HUES64 (cell line): ENCODE measurements around the gene TXLNG.
"Not testable (repeated sequence)": the region's sequence is repeated elsewhere in the genome, so short reads cannot be mapped to it uniquely, and the experiment has no call there.

Experiments used
- H3K27ac ChIP-seq: 2 replicates; pipeline ENCODE4 v1.7.0; 2013; ENCODE audit warnings: low read depth, low read length, inconsistent platforms
- H3K27me3 ChIP-seq: 2 replicates; pipeline ENCODE4 v1.6.1; 2013; ENCODE audit warnings: mild to moderate bottlenecking, low read length; ENCODE audit not compliant: insufficient read depth
- H3K36me3 ChIP-seq: 2 replicates; pipeline ENCODE4 v1.6.1; 2013; ENCODE audit warnings: mild to moderate bottlenecking, low read length; ENCODE audit not compliant: insufficient read depth
- H3K4me1 ChIP-seq: 2 replicates; pipeline ENCODE4 v1.6.1; 2013; ENCODE audit warnings: mild to moderate bottlenecking, low read length, moderate library complexity; ENCODE audit not compliant: insufficient read depth
- H3K4me3 ChIP-seq: 2 replicates; pipeline ENCODE4 v1.5.1; 2013; ENCODE audit warnings: mild to moderate bottlenecking, low read length, moderate library complexity
- H3K9ac ChIP-seq: 2 replicates; pipeline ENCODE4 v1.6.1; 2013; ENCODE audit warnings: mild to moderate bottlenecking, low read depth, low read length
- H3K9me3 ChIP-seq: 2 replicates; pipeline ENCODE4 v1.6.1; 2013; ENCODE audit warnings: low read depth, low read length; ENCODE audit not compliant: insufficient read depth
- WGBS: fragments of 150-250, 120-280 bp; methylation state at CpG from one replicate; pipeline ENCODE4 v1.1.7; 2013; ENCODE audit warnings: missing lambda C conversion rate; 5-methylcytosine and 5-hydroxymethylcytosine counted together

TXLNG gene

GRCh38 chrX:16855363-16856075 lies 69.3 kb downstream of the TXLNG start:
- no peak overlapping the region for H3K9ac ChIP-seq
- 100% methylated on average over 4 of the region's 5 CpGs for WGBS
- peaks cover 8% of the 10 kb centered on the region; the same call in 1 of the 2 replicates for H3K9me3 ChIP-seq
- H3K27me3 ChIP-seq: no peaks in the 10 kb centered on the region
- H3K4me3 ChIP-seq: no peak overlapping the region
- H3K27ac ChIP-seq: no peak overlapping the region
- H3K4me1 ChIP-seq: no peaks in the 10 kb centered on the region
- peaks cover 85% of the 10 kb centered on the region for H3K36me3 ChIP-seq

- not testable (repeated sequence) for H3K9ac ChIP-seq, H3K9me3 ChIP-seq, H3K4me3 ChIP-seq, H3K27me3 ChIP-seq, H3K4me1 ChIP-seq, H3K27ac ChIP-seq
- peaks cover 82% of the 10 kb centered on the region for H3K36me3 ChIP-seq
- WGBS: 84% methylated on average over 2 of the region's 2 CpGs
These were observed 69.8 kb downstream of the TXLNG start for GRCh38 chrX:16856076-16856404.

- Histone ChIP-seq H3K9ac (no peak overlapping the region), H3K36me3 (peaks cover 82% of the 10 kb centered on the region), H3K27ac (no peak overlapping the region), H3K4me1 (no peaks in the 10 kb centered on the region), H3K27me3 (no peaks in the 10 kb centered on the region), H3K4me3 (no peak overlapping the region), H3K9me3 (peaks cover 8% of the 10 kb centered on the region; the same call in 1 of the 2 replicates)
These were observed 70.5 kb downstream of the TXLNG start for GRCh38 chrX:16856744-16857143.

- no peaks in the 10 kb centered on the region for H3K4me1 ChIP-seq
- no peak overlapping the region for H3K9ac ChIP-seq
- H3K4me3 ChIP-seq: no peak overlapping the region
- H3K9me3 ChIP-seq: no peaks in the 10 kb centered on the region
- WGBS: 96% methylated on average over 2 of the region's 2 CpGs
- peaks cover 73% of the 10 kb centered on the region for H3K36me3 ChIP-seq
- no peak overlapping the region for H3K27ac ChIP-seq
- H3K27me3 ChIP-seq: no peaks in the 10 kb centered on the region
These were observed 76.6 kb downstream of the TXLNG start for GRCh38 chrX:16862829-16863228.

GRCh38 chrX:16867947-16868346 lies 81.7 kb downstream of the TXLNG start:
- 94% methylated on average over 5 of the region's 6 CpGs for WGBS
- no peaks in the 10 kb centered on the region; the same call in 1 of the 2 replicates for H3K27me3 ChIP-seq
- H3K4me1 ChIP-seq: 0 out of 2 replicates have a peak, but pooled peaks cover 5% of the 10 kb centered on the region
- H3K9ac ChIP-seq: no peak overlapping the region
- no peak overlapping the region for H3K27ac ChIP-seq
- no peaks in the 10 kb centered on the region for H3K9me3 ChIP-seq
- peaks cover 36% of the 10 kb centered on the region for H3K36me3 ChIP-seq
- H3K4me3 ChIP-seq: peak overlapping the region; percentile 77

GRCh38 chrX:16868920-16869319 lies 82.7 kb downstream of the TXLNG start:
- H3K4me1 ChIP-seq: 0 out of 2 replicates have a peak, but pooled peaks cover 5% of the 10 kb centered on the region
- H3K9ac ChIP-seq: peak overlapping the region; percentile 96
- H3K36me3 ChIP-seq: peaks cover 27% of the 10 kb centered on the region
- H3K27ac ChIP-seq: no peak overlapping the region
- H3K27me3 ChIP-seq: no peaks in the 10 kb centered on the region; the same call in 1 of the 2 replicates
- no peaks in the 10 kb centered on the region for H3K9me3 ChIP-seq
- WGBS: 32% methylated on average over 7 of the region's 7 CpGs
- H3K4me3 ChIP-seq: peak overlapping the region; percentile 77

GRCh38 chrX:16869393-16870094 lies 83.3 kb downstream of the TXLNG start:
- WGBS: under 1% methylated on average over 92 of the region's 92 CpGs
- no peaks in the 10 kb centered on the region for H3K9me3 ChIP-seq
- peak overlapping the region; percentile 96 for H3K9ac ChIP-seq
- peak overlapping the region; percentile 77 for H3K4me3 ChIP-seq
- 0 out of 2 replicates have a peak, but pooled peaks cover 5% of the 10 kb centered on the region for H3K4me1 ChIP-seq
- no peaks in the 10 kb centered on the region; the same call in 1 of the 2 replicates for H3K27me3 ChIP-seq
- H3K36me3 ChIP-seq: peaks cover 26% of the 10 kb centered on the region
- H3K27ac ChIP-seq: peak overlapping the region; percentile 99

GRCh38 chrX:16870095-16870861 lies 84.0 kb downstream of the TXLNG start, which contains the start of gene RBBP7:
RBBP7 (minus strand) TSS chrX:16870362; CDS start chrX:16870053, 309 bp downstream.
- no peaks in the 10 kb centered on the region; the same call in 1 of the 2 replicates for H3K27me3 ChIP-seq
- peak within 1 kb of the TSS; percentile 96 for H3K9ac ChIP-seq
- H3K9me3 ChIP-seq: no peaks in the 10 kb centered on the region
- peaks cover 24% of the 10 kb centered on the region for H3K36me3 ChIP-seq
- peak within 1 kb of the TSS; percentile 77 for H3K4me3 ChIP-seq
- 0 out of 2 replicates have a peak, but pooled peaks cover 5% of the 10 kb centered on the region for H3K4me1 ChIP-seq
- peak within 1 kb of the TSS; percentile 99 for H3K27ac ChIP-seq
- under 1% methylated on average over 71 of the region's 84 CpGs for WGBS

GRCh38 chrX:16870862-16871815 lies 84.9 kb downstream of the TXLNG start:
- no peaks in the 10 kb centered on the region; the same call in 1 of the 2 replicates for H3K27me3 ChIP-seq
- peak overlapping the region; percentile 96 for H3K27ac ChIP-seq
- H3K9me3 ChIP-seq: no peaks in the 10 kb centered on the region
- 0 out of 2 replicates have a peak, but pooled peaks cover 5% of the 10 kb centered on the region for H3K4me1 ChIP-seq
- peak overlapping the region; percentile 86 for H3K9ac ChIP-seq
- 1% methylated on average over 37 of the region's 41 CpGs for WGBS
- H3K36me3 ChIP-seq: peaks cover 18% of the 10 kb centered on the region
- peak overlapping the region; percentile 75 for H3K4me3 ChIP-seq

GRCh38 chrX:16873106-16873505 lies 86.8 kb downstream of the TXLNG start:
- Histone ChIP-seq H3K27ac (no peak overlapping the region), H3K36me3 (peaks cover 4% of the 10 kb centered on the region), H3K4me1 (0 out of 2 replicates have a peak, but pooled peaks cover 5% of the 10 kb centered on the region), H3K9me3 (no peaks in the 10 kb centered on the region), H3K27me3 (no peaks in the 10 kb centered on the region; the same call in 1 of the 2 replicates), H3K9ac (no peak overlapping the region), H3K4me3 (no peak overlapping the region)
- 93% methylated on average over 7 of the region's 8 CpGs for WGBS
